NCI-H1436 (cell line): ENCODE results near the gene COL18A1.
"Not testable (repeated sequence)": the region's sequence is repeated elsewhere in the genome, so short reads cannot be mapped to it uniquely, and the experiment has no call there.

Source experiments
- DNase-seq: peaks from one replicate; lab custom pipeline; 2025; lab: John Stamatoyannopoulos, UW

The COL18A1 gene

GRCh38 chr21:45494851-45495680 is 90.1 kb downstream of the COL18A1 start:
- DNase-seq, result no peak

DNA sequence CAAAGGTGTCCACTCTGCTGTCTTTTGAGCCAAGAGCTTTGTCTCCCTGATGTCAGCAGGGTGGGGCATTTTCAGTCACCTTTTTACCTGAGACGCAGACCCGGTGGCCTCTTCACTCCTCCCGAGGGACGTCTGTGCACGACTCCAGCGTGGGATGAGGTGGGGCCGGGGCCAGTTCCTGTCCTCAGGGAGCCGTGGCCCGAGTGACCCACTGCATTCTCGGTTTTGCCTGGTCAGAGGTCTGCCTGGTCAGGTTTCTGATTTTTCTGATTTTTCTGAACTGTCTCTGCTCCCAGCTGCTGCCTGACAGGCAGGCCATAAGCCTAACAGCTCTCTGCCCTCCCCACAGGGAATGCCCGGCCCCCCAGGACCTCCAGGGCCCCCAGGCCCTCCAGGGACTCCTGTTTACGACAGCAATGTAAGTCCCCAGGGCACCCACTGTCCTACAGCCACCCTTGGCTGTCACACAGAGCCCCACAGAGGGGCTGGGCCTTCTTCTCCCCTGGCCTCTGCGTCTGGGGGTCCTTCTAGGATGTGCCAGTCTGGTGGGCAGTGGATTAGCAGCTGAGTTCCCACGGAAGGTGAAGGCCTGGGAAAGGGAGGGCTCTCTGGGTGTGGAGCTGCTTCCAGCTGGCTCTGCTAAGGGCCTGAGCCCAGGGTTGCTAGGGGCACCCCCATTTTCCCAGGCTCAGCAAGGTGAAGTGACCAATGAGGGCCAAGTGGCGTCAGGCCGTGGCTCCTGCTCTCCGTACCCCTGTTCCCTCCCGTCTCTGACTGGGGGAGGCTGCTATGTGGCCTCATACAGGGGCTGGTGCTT is 91.4 kb downstream of the COL18A1 start:
- no peak for DNase-seq

DNA sequence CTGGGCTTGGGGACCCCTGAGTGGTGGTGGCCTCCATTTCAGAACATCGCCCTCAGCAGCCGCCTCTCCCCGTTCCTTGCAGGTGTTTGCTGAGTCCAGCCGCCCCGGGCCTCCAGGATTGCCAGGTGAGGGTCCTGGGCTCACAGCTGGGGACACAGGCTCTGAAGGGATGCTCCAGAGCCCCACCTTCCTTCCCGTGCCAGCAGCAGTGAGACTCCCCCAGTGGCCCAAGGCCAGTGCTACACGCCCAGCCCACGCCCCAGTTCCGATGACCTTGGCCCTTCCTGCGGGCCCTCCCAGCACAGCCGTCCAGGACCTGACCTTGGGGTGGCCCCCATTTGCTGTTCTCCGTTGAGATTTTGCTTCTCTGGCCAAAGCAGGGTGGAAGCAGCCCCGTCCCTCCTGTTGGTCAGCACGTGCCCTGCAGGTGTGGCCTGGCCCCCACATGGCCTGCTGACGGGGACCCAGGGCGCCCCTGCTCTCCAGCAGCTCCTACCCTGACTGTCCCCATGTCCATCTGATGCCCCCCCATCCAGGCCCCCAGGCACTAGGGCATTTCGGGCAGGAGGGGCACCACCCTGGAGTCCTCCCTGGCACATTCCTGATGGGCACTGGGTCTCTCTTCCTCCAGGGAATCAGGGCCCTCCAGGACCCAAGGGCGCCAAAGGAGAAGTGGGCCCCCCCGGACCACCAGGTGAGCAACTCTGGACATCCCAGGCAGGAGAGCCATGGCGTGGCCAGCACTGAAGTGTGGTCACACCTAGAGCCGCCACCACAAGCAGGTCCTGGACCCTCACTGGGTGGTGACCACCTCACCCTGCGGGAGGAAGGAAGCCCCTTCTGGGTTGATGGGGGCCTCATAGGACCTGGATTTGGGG is 92.2 kb downstream of the COL18A1 start:
- DNase-seq, result no peak

GRCh38 chr21:45497846-45498645 is 93.1 kb downstream of the COL18A1 start:
- DNase-seq, result no peak

DNA sequence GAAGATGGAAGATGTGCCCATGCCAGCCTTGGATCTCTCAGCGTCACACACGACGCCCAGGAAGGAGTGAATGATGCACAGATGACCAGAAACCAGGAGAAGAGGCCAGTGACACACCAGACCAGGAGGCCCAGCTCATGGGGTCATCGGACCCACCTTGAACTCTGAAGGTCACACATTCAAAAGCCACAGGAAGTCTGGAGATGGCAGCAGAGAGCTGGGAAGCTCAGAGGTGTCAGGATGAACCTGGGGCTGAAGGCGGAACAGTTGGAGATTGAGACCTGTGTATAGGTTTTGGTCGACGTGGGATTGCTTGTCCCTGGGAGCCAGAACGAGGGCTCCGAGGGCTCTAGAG is 93.7 kb downstream of the COL18A1 start:
- DNase-seq, result no peak

DNA sequence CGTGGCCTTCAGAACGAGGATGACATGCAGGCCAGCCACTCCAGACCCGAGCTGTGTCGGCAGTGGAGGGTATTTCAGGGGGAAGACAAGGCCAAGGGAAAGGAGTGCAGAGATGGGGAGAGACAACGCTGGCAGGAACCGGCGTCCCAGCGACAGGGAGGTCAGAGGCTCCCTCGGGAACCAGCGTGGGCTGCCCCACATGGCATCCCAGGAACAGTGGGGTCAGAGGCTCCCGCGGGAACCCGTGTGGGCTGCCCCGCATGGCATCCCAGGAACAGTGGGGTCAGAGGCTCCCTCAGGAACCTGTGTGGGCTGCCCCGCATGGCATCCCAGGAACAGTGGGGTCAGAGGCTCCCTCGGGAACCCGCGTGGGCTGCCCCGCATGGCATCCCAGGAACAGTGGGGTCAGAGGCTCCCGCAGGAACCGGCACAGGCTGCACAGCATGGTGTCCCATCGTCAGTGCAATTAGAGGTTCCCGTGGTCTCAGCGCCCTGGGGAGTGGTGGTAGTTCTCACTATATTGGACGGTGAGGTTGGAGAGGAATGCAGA is 94.3 kb downstream of the COL18A1 start:
- no peak for DNase-seq

DNA sequence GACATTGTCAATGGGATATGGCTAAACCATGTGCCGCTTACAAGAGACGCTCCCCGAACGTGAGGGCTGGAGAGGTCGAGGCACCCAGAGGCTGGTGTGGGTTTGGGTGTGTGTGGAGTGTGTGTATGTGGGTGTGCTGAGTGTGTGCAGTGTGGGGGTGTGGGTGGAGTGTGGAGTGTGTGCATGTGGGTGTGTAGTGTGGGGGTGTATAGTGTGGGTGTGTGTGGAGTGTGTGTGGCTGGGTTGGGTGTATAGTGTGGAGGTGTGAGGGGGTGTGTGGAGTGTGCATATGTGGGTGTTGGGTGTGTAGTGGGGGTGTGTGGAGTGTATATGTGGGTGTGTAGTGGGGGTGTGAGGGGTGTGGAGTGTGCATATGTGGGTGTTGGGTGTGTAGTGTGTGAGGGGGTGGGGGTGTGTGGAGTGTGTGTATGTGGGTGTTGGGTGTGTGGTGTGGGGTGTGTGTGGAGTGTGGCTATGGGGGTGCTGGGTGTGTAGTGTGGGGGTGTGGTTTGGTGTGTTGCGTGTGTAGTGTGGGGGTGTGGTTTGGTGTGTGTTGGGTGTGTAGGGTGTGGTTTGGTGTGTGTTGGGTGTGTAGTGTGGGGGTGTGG is 95.1 kb downstream of the COL18A1 start:
- DNase-seq, result no peak

DNA sequence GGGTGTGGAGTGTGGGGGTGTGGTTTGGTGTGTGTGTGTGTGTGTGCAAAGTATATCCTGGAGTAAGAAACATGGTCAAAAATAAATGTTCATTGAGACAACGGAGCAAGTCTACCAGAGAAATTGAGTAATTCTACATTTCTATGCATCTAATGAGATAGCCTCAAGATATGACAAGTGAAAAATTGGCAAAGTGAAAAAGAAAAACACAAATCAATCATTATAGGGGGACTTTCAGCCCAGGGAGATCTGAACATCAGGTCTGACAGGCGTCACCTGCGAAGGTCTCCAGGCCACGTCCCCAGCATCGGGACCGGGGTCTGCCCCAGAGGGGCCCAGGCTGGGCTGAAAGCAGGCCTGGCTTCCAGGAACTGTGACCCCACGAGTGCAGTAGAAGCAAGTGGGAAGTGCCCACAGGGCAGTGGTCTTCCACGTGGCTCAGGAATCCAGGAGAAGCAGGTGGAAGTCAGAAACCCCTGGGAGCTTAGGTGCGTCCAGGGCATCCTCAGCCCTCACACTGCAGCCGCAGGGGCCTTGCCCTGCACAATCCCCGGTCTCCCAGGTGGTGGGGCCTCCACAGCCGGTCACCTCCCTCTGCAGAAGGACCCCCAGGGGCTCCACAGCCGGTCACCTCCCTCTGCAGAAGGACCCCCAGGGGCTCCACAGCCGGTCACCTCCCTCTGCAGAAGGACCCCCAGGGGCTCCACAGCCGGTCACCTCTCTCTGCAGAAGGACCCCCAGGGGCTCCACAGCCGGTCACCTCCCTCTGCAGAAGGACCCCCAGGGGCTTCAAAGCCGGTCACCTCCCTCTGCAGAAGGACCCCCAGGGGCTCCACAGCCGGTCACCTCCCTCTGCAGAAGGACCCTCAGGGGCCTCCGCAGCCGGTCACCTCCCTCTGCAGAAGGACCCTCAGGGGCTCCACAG is 96.4 kb downstream of the COL18A1 start:
- DNase-seq, result not testable (repeated sequence)

- no peak for DNase-seq
These were observed 97.0 kb downstream of the COL18A1 start for GRCh38 chr21:45502006-45502345.

GRCh38 chr21:45502600-45502999 is 97.6 kb downstream of the COL18A1 start:
- DNase-seq, result no peak

GRCh38 chr21:45503226-45503625 is 98.3 kb downstream of the COL18A1 start:
- DNase-seq, result not testable (repeated sequence)

DNA sequence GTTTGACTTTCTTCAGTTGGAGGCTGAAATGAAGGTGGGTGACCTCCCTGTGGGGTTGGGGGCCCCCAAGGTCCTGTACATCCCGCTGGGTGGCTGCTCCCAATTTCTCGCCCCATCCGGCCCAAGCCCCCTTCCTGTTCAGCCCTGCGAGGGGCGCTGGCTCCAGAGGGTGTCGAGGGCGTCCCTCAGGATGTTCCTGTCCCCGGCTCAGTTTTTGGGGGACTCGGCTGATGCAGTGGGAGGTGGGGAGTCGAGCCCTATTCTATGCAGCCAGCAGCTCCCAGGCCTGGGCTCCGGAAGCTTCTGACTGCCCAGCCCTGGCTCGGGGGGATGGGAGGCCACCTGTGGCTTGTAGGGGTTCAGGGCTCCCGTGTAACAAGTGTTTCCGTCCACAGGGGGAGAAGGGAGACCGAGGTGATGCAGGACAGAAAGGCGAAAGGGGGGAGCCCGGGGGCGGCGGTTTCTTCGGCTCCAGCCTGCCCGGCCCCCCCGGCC is 99.1 kb downstream of the COL18A1 start:
- DNase-seq, result no peak

- no peak for DNase-seq
These were observed 99.8 kb downstream of the COL18A1 start for GRCh38 chr21:45504516-45505415.

DNA sequence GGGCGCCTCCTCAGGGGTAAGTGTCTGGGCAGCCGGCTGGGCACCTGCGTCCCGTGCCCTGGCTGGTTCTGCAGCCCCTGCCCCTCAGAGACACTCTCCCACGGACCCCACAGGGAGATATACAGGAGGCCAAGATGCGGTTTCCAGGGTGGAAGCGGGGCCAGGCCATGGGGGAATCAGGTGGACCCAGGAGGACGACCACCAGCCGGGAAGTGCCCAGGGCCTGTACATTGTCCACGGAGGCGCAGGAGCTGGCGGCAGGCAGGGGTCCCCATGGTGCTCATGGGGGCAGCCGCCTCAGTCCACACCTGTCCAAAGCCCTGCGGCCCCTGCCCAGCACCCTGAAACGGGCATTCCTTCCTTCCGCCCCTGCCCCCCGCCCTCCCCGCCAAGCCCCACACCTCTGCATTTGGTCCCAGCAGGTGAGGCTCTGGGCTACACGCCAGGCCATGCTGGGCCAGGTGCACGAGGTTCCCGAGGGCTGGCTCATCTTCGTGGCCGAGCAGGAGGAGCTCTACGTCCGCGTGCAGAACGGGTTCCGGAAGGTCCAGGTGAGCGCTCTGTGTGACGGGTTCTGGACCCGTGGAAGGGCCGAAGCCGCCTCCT is 100.6 kb downstream of the COL18A1 start:
- no peak for DNase-seq

DNA sequence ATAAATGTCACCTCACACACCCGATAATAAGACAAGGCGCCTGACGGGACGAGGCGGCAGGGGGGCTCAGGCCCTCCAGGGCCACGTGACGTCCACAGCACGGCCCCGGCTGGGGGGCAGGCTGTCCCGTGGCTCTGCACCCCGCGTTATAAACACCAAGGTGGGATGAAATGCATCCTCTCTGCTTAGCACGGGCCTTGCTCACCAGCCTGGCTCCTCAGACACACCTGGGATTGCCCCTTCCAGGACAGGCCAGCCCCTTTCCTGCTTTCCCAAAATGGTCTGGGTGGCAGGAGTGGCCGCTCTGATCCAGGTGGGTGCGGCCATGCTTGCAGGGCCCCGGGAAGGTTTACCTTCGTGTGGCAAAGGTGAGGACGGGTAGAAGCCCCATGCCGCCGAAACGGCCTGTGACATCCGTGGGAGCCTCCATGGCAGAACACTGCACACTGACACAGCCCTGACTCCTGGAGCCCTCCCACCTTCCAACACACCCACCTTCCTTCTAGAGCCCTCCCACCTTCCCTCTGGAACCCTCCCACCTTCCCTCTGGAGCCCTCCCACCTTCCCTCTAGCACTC is 101.4 kb downstream of the COL18A1 start:
- DNase-seq, result no peak

DNA sequence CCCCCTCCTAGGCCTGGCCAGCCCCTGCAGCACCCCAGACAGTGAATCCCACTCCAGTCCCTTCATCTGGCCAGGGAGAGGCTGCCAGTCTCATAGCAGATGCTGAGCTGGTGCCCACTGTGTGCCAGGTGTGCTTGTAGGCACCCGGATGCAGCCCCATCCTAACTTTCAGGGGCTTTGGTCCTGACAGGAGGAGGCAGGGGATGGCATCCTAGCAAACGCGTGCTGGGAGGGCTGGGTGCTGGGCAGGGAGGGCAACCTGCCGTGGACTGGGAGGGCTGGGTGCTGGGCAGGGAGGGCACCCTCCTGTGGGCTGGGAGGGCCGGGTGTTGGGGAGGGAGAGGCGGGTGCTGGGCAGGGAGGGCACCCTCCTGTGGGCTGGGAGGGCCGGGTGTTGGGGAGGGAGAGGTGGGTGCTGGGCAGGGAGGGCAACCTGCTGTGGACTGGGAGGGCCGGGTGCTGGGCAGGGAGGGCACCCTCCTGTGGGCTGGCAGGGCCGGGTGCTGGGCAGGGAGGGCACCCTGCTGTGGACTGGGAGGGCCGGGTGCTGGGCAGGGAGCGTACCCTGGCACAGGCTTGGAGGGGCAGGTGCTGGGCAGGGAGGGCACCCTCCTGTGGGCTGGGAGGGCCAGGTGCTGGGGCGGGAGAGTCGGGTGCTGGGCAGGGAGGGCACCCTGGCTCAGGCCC is 102.0 kb downstream of the COL18A1 start:
- DNase-seq, result no peak

DNA sequence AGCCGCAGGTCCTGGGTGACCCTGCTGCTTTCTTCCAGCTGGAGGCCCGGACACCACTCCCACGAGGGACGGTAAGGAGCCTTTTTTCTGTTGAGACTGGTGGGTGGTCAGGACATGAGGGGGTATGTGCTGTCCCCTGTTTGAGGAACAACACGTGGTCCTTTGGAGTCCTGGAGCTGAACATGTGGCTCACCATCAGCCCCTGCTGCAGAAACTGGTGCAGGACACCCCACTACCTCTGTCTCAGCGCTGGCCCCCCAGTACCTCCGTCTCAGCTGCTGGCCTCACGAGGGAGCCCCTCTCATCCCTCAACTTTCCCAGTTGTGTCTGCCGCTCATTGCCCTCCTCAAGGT is 102.5 kb downstream of the COL18A1 start:
- no peak for DNase-seq
